Measurements from ENCODE around the gene CHURC1.
A peak's percentile ranks its signal among the peaks of the same experiment; 100 is the strongest.

Gene CHURC1

DNA sequence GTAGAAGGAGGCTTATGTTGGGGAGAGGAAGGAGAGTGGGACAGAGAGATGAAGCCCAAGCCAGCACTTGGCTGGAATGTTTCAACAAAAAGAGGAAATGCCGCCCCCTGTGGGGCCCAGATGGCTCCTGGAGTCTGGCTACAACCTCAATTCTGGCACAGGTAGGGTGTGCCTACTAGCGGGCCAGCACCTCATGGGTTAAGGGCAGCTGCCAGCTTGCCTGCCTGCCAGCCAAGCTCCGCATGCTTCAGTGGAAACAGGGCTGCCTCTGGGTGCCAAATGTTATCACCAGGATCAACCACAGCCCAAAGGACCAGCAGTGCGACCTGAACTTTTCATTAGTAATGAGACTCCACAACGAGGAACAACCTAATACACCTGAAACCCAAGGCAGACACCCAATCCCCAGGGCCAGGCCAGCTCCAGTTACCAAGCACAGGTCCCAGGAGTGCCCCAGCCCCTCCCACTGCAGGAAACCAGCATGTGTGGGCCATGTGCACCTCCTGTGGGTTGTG lies 46.6 kb downstream of the CHURC1 start:
- no peak for DNase-seq

DNA sequence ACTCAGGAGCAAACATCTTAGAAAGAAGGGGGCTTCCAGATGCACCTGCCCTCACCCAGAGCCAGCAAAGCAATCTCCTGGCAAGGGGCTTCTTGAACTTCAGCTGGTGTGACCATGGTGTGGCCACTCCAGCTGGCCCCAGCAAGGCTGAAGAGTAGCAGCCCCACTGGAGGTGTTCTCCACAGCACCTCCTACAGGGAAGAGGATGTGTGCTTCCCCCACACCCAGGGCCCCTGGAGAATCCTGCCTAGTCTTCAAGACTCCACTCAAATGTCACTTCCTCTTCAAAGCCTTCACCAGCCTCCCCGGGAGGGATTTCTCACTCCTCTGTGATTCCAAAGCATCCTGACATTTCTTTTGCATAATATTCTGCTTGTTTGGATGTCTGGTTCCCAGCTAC lies 49.4 kb downstream of the CHURC1 start:
- no peak for DNase-seq

DNA sequence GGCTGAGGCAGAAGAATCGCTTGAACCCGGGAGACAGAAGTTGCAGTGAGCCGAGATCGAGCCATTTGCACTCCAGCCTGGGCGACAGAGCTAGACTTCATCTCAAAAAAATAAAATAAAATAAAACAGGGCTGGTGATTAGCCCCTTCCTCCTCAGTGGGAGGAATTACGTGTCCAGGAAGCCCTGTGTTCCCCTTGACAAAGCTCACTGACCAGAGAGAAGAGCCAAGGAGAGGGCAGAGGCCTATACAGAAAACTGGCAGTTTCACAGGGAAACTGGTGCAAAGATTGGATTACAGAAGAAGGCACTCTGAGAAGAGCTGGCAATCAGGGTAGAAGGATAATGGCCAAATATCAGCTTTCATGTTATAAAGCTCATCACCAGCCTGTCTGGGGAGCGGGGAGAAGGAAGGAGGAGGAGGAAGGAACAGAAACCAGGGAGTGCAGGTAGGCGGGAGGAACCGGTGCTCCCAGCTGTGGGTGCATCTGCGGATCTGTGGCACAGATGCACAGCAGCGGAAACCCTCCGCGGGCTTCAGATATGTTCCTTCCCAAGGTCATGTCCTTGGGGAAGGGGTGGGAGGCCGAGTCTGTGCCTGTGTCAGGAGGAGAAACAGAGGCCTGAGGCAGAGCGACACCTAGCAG lies 51.2 kb downstream of the CHURC1 start:
- no peak for DNase-seq

DNA sequence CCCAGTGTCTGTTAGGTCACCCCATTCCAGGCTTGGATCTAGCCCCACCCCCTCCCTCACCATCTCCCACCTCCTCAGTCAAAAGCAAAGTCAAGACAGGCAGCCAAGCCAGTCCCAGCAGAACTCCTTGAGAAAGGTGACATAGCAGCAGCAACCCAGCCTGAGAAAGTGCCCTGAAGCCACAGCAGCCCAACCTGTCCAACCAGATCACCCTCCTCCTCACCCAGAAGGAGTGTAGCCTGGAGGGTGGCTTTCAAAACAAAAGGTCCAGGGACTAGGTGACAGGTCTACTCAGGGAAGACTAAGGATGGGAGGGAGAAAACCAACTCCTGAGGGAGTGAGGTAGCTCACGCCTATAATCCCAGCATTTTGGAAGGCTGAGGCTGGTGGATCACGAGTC lies 52.7 kb downstream of the CHURC1 start:
- no peak for DNase-seq

DNA sequence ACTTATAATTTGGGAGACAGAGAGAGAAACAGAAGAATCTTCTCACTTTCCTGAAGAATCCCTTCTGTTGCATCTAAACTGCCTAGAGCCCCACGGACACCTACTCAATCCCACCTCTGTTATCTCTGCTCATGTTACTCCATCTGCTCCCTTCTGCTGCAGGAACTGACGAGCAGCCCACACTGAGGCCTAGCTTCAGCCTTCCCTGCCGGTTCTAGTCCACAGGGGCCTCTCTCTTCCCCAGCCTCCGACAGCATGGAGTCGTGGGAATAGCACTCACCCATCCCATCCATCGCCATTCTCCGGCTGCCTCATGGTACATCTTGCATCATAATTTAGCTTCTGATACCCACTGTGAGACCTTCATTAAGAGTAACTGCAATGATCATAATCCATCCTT lies 53.9 kb downstream of the CHURC1 start:
- no peak for DNase-seq

- no peak for DNase-seq
Measured at GRCh38 chr14:64968651-64969050, 54.4 kb downstream of the CHURC1 start.

- DNase-seq: no peak
Measured at GRCh38 chr14:64970041-64970440, 55.8 kb downstream of the CHURC1 start.

DNA sequence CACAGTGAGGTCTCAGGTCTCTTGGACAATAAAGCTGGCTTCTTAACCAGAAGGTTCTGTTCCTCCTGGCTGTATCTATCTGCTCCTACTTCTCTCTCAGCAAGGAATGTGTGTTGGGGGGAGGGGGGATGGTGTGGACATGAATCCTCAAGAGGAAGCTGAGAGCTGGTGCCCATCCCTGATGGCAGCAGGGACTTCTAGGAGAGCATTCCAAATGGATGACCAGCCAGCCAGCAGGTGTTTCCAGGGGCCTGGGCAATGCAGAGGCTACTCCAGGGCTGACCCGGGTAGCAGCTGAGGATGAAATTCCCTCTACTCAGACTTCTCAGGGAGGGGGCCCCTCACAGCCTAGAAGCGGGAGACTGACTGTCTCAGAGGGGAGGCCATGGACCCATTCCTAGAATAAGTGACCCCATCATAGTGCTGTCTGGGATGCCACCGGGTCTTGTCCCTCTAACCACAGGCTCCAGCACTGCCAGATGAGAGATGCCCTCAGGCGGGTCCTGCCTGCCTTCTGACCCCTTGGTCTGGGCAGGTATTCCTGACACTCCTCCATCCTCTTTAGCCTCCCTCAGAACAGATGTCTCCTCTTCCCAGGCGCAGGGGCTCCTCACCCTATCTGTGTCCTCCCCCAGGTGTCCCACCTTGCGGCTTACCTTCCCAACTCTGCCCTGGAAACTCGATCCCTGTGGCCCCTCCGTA lies 56.7 kb downstream of the CHURC1 start:
- DNase-seq: no peak

- no peak for DNase-seq
Measured at GRCh38 chr14:64971491-64971942, 57.3 kb downstream of the CHURC1 start.

- DNase-seq: no peak
Measured at GRCh38 chr14:64971943-64972791, 57.9 kb downstream of the CHURC1 start, which contains the start of gene RAB15. TSS of gene RAB15 (minus strand) at chr14:64972336. CDS start at chr14:64972076, 260 bp downstream.

- no peak for DNase-seq
Measured at GRCh38 chr14:64973026-64973442, 58.8 kb downstream of the CHURC1 start.

GRCh38 chr14:64973826-64974225 lies 59.6 kb downstream of the CHURC1 start:
- DNase-seq: no peak

DNA sequence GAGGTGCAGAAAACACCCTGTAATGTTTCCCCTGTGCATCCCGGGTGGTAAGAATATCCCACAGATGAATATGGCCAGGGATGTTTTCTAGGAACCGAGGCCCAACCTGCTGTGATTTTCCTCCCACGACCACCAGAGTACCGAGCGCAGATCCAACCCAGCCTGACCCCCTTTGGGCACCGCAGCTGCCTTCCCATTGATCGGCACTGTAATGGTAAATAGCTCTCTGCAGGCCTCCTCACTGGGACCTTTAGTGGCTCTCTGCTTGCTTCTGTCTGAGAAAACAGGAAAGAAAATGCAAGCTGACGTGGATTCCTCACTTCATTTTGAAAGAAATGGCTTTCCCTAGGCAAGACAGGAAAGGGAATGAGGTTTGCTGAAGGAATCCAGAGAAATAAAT lies 60.3 kb downstream of the CHURC1 start:
- DNase-seq: no peak

GRCh38 chr14:64979336-64980074 lies 65.2 kb downstream of the CHURC1 start:
- no peak for DNase-seq

DNA sequence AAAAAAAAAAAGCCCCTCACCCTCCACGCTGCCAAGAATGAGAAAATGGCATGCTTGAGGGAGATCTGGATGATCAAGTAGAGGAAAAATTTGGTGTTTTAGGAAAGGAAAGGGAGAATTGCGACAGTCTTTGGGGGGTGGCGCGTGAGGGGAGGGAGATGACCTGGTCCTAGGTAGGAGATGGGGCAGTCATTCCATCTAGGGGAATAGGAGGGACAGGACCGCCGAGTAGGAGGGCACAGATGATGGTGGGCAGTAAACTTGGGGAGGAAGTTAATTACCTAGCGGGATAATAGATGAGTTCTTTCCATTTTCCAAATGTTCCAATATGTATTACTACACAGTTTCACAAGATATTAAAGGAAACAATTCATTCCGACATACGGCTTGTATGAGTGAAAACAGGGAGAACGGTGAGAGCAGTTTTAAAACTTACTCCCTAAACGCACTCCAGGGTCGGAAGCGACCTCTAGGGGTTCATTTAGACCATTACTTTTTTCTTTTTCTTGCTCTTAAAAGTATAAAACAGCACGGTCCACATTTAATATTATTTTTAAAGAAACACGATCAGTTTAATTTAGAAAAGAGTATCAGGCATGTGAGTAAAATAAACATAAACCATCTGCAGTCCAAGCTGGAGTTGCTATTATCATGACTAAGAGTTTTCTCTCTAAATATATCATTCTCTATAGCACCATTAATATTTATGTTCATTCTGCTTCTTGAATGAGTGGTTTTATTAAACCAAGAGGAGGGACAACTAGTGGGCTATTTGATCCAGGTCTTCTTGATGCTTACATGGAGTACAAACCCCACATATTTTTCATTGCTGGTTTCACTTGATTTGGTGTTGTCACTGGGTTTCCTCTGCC lies 69.4 kb downstream of the CHURC1 start:
- DNase-seq: peak; percentile 80

All from hematopoietic multipotent progenitor cell treated with erythropoietin and hydrocortisone succinate and interleukin-3 and kit ligand, for 8 days (in vitro differentiated cells).